Measurements from ENCODE around the gene CELF6.

DNA sequence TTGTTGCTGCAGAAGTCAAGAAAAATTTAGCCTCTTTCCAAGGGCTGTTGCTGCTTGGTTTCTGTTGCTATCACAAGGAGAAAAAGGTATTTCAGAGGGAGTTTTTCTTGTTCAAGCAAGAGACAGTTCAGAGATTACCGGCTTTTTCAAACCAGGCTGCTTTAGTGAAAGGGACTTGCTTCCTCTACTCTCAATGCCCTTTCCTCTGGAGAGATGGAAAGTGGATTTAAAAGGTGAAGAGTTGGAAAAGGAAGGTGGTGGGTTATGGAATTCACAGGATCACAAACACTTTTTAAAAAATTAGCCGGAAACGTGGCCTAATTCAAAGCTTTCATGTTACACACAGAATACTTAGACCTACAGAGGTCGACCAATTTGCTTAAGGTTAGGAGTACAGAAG is 48.7 kb downstream of the CELF6 start:
- TF ChIP-seq, protein P1, sequence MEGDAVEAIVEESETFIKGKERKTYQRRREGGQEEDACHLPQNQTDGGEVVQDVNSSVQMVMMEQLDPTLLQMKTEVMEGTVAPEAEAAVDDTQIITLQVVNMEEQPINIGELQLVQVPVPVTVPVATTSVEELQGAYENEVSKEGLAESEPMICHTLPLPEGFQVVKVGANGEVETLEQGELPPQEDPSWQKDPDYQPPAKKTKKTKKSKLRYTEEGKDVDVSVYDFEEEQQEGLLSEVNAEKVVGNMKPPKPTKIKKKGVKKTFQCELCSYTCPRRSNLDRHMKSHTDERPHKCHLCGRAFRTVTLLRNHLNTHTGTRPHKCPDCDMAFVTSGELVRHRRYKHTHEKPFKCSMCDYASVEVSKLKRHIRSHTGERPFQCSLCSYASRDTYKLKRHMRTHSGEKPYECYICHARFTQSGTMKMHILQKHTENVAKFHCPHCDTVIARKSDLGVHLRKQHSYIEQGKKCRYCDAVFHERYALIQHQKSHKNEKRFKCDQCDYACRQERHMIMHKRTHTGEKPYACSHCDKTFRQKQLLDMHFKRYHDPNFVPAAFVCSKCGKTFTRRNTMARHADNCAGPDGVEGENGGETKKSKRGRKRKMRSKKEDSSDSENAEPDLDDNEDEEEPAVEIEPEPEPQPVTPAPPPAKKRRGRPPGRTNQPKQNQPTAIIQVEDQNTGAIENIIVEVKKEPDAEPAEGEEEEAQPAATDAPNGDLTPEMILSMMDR (conservative IDR thresholded peaks at IDR 0.05; ENCODE audit: low read depth in 2 of 2): no peak
- TF ChIP-seq CREB1 (CRISPR knock-in tag; IDR thresholded peaks at IDR 0.05; ENCODE audit: low read depth) (no peak), EZH2 (IDR thresholded peaks at IDR 0.05; ENCODE audit: low read depth, unreplicated experiment) (no peak), POLR2AphosphoS5 (IDR thresholded peaks at IDR 0.05; ENCODE audit: low read depth) (no peak), EZH2phosphoT487 (IDR thresholded peaks at IDR 0.05; ENCODE audit: unreplicated experiment) (no peak), NANOG (IDR thresholded peaks at IDR 0.05; ENCODE audit: borderline replicate concordance) (no peak), STAT1 (IDR thresholded peaks at IDR 0.05; ENCODE audit: unreplicated experiment) (no peak), JUNB (IDR thresholded peaks at IDR 0.05; ENCODE audit: unreplicated experiment) (no peak)
- TF ChIP-seq, protein P2, sequence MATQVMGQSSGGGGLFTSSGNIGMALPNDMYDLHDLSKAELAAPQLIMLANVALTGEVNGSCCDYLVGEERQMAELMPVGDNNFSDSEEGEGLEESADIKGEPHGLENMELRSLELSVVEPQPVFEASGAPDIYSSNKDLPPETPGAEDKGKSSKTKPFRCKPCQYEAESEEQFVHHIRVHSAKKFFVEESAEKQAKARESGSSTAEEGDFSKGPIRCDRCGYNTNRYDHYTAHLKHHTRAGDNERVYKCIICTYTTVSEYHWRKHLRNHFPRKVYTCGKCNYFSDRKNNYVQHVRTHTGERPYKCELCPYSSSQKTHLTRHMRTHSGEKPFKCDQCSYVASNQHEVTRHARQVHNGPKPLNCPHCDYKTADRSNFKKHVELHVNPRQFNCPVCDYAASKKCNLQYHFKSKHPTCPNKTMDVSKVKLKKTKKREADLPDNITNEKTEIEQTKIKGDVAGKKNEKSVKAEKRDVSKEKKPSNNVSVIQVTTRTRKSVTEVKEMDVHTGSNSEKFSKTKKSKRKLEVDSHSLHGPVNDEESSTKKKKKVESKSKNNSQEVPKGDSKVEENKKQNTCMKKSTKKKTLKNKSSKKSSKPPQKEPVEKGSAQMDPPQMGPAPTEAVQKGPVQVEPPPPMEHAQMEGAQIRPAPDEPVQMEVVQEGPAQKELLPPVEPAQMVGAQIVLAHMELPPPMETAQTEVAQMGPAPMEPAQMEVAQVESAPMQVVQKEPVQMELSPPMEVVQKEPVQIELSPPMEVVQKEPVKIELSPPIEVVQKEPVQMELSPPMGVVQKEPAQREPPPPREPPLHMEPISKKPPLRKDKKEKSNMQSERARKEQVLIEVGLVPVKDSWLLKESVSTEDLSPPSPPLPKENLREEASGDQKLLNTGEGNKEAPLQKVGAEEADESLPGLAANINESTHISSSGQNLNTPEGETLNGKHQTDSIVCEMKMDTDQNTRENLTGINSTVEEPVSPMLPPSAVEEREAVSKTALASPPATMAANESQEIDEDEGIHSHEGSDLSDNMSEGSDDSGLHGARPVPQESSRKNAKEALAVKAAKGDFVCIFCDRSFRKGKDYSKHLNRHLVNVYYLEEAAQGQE (IDR thresholded peaks at IDR 0.05; ENCODE audit: unreplicated experiment): no peak
- TF ChIP-seq, protein P3, sequence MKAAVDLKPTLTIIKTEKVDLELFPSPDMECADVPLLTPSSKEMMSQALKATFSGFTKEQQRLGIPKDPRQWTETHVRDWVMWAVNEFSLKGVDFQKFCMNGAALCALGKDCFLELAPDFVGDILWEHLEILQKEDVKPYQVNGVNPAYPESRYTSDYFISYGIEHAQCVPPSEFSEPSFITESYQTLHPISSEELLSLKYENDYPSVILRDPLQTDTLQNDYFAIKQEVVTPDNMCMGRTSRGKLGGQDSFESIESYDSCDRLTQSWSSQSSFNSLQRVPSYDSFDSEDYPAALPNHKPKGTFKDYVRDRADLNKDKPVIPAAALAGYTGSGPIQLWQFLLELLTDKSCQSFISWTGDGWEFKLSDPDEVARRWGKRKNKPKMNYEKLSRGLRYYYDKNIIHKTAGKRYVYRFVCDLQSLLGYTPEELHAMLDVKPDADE (IDR thresholded peaks at IDR 0.05): no peak
